OCI-LY1 (cell line): ENCODE measurements around the gene LAMB2.

Experiments used
- H2AFZ ChIP-seq: fragments of 200-600 bp; sonication (generic), shearing (Covaris generic); 2 replicates; pipeline ENCODE4 v1.6.0; 2014; ENCODE audit warnings: antibody characterized with exemption, mild to moderate bottlenecking, low read length
- H3F3A ChIP-seq: fragments of 200-600 bp; sonication (generic), shearing (Covaris generic); 2 replicates; pipeline ENCODE4 v1.6.0; 2014; ENCODE audit warnings: mild to moderate bottlenecking, antibody characterized with exemption, low read length, moderate library complexity; ENCODE audit not compliant: insufficient read depth
- H3K27ac ChIP-seq: fragments of 200-600 bp; sonication (generic); 2 replicates; pipeline ENCODE4 v1.5.1; 2014; ENCODE audit warnings: low read length, mixed run types, mild to moderate bottlenecking, low read depth; ENCODE audit not compliant: poor library complexity, severe bottlenecking
- H3K27me3 ChIP-seq: fragments of 200-600 bp; sonication (generic); 2 replicates; pipeline ENCODE4 v1.6.0; 2014; ENCODE audit warnings: antibody characterized with exemption, mild to moderate bottlenecking, low read length, moderate library complexity; ENCODE audit not compliant: insufficient read depth
- H3K36me3 ChIP-seq: fragments of 200-600 bp; sonication (generic); 2 replicates; pipeline ENCODE4 v1.6.1; 2014; ENCODE audit warnings: mild to moderate bottlenecking, antibody characterized with exemption, low read length, moderate library complexity, mixed read lengths; ENCODE audit not compliant: insufficient read depth
- H3K4me1 ChIP-seq: fragments of 200-600 bp; sonication (generic); 2 replicates; pipeline ENCODE4 v1.5.1; 2014; ENCODE audit warnings: mild to moderate bottlenecking, low read length, moderate library complexity; ENCODE audit not compliant: insufficient read depth, severe bottlenecking
- H3K4me2 ChIP-seq: fragments of 200-600 bp; sonication (generic), shearing (Covaris generic); 2 replicates; pipeline ENCODE4 v1.6.1; 2014; ENCODE audit warnings: low read length
- H3K4me3 ChIP-seq: fragments of 200-600 bp; sonication (generic); 2 replicates; pipeline ENCODE4 v1.5.1; 2014; ENCODE audit warnings: low read length, low read depth, mild to moderate bottlenecking, mixed read lengths; ENCODE audit not compliant: poor library complexity, severe bottlenecking
- H3K79me2 ChIP-seq: fragments of 200-600 bp; shearing (Covaris generic); 2 replicates; pipeline ENCODE4 v1.6.1; 2016; ENCODE audit warnings: mixed run types, low read length, mixed read lengths; ENCODE audit not compliant: insufficient read depth
- H3K9ac ChIP-seq: fragments of 200-600 bp; sonication (generic), shearing (Covaris generic); 2 replicates; pipeline ENCODE4 v1.6.1; 2014; ENCODE audit warnings: mild to moderate bottlenecking, low read length, mixed read lengths
- H3K9me2 ChIP-seq: fragments of 200-600 bp; sonication (generic), shearing (Covaris generic); 2 replicates; pipeline ENCODE4 v1.6.1; 2014; ENCODE audit warnings: low read depth, mild to moderate bottlenecking, low read length, mixed read lengths
- H3K9me3 ChIP-seq: fragments of 200-600 bp; shearing (Covaris generic); 2 replicates; pipeline ENCODE4 v1.6.1; 2014; ENCODE audit warnings: low read length, mixed read lengths
- H4K20me1 ChIP-seq: fragments of 200-600 bp; sonication (generic), shearing (Covaris generic); 2 replicates; pipeline ENCODE4 v1.6.0; 2016; ENCODE audit warnings: mild to moderate bottlenecking, low read length; ENCODE audit not compliant: insufficient read depth
- EZH2 ChIP-seq: fragments of 200-600 bp; sonication (generic), shearing (Covaris generic); IDR thresholded peaks from 2 replicates; pipeline ENCODE4 v1.8.0; 2017; ENCODE audit warnings: borderline replicate concordance, mixed run types, mild to moderate bottlenecking, antibody characterized with exemption, low read length, moderate library complexity, mixed read lengths
- TF ChIP-seq, protein P1 (sequence below): fragments of 200-600 bp; sonication (generic), shearing (Covaris generic); IDR thresholded peaks from 2 replicates; pipeline ENCODE4 v1.5.1; 2017; ENCODE audit warnings: mild to moderate bottlenecking, antibody characterized with exemption, low read length, moderate library complexity, mixed read lengths

The LAMB2 gene

DNA sequence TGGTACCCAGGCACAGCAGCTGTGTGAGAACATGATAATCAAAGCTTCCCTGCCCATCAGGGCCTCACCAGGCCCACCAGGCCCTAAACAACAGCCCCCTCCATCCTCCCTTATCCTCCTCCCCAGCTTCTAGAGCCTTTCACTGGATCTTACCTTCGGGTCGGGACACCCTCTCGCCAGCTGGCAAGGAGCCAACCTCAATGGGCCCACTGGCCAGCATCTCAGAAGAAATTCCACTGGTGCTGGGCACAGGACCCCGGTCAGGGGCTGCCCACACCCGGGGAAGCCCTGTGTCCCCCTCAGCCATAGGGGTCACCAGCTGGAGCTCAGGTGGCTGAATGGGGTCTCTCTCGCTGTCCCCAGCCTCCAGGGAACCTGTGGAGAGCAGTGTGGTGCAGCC, 21.5 kb downstream of the LAMB2 start:
- H2AFZ ChIP-seq: no peak overlapping the region
- no peak overlapping the region for H3K4me3 ChIP-seq
- H3K36me3 ChIP-seq: peaks cover 77% of the 10 kb centered on the region
- no peaks in the 10 kb centered on the region for H3K9me3 ChIP-seq
- no peaks in the 10 kb centered on the region for H3K79me2 ChIP-seq
- H3K4me1 ChIP-seq: no peaks in the 10 kb centered on the region
- TF ChIP-seq, protein P1, sequence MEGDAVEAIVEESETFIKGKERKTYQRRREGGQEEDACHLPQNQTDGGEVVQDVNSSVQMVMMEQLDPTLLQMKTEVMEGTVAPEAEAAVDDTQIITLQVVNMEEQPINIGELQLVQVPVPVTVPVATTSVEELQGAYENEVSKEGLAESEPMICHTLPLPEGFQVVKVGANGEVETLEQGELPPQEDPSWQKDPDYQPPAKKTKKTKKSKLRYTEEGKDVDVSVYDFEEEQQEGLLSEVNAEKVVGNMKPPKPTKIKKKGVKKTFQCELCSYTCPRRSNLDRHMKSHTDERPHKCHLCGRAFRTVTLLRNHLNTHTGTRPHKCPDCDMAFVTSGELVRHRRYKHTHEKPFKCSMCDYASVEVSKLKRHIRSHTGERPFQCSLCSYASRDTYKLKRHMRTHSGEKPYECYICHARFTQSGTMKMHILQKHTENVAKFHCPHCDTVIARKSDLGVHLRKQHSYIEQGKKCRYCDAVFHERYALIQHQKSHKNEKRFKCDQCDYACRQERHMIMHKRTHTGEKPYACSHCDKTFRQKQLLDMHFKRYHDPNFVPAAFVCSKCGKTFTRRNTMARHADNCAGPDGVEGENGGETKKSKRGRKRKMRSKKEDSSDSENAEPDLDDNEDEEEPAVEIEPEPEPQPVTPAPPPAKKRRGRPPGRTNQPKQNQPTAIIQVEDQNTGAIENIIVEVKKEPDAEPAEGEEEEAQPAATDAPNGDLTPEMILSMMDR: no peak
- H3K9ac ChIP-seq: no peak overlapping the region
- no peak overlapping the region for H3K27ac ChIP-seq
- no peaks in the 10 kb centered on the region for H3F3A ChIP-seq
- no peaks in the 10 kb centered on the region for H3K9me2 ChIP-seq
- no peaks in the 10 kb centered on the region for H3K27me3 ChIP-seq
- no peaks in the 10 kb centered on the region for H4K20me1 ChIP-seq
- no peak overlapping the region for H3K4me2 ChIP-seq

DNA sequence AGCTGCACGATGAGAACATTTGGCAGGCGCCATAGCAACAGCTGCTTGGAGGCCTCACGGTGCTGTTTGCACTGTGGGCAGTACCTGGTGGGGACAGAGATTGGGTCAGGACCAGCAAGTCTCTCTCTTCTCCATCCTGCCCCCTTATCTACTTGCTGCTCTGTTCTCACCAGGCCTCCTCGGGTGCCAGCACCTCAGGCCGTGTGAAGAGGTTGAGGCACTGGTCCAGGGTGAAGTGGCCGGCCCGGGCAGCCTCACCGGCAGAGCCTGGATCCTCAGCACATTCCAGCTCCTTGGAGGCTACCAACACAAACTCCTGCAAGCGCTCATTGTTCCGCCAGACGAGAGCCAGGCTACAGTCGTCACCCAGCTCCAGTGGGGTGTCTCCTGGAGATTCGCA, 22.1 kb downstream of the LAMB2 start:
- H3K4me2 ChIP-seq: no peak overlapping the region
- no peak overlapping the region for H2AFZ ChIP-seq
- no peaks in the 10 kb centered on the region for H3K79me2 ChIP-seq
- H3F3A ChIP-seq: no peaks in the 10 kb centered on the region
- H3K9me2 ChIP-seq: no peaks in the 10 kb centered on the region
- H3K27ac ChIP-seq: no peak overlapping the region
- H4K20me1 ChIP-seq: no peaks in the 10 kb centered on the region
- no peak for TF ChIP-seq EZH2
- TF ChIP-seq, protein P1: no peak
- peaks cover under 1% of the 10 kb centered on the region for H3K4me1 ChIP-seq
- H3K27me3 ChIP-seq: no peaks in the 10 kb centered on the region
- H3K36me3 ChIP-seq: peaks cover 71% of the 10 kb centered on the region
- no peaks in the 10 kb centered on the region for H3K9me3 ChIP-seq
- H3K9ac ChIP-seq: no peak overlapping the region
- no peak overlapping the region for H3K4me3 ChIP-seq

DNA sequence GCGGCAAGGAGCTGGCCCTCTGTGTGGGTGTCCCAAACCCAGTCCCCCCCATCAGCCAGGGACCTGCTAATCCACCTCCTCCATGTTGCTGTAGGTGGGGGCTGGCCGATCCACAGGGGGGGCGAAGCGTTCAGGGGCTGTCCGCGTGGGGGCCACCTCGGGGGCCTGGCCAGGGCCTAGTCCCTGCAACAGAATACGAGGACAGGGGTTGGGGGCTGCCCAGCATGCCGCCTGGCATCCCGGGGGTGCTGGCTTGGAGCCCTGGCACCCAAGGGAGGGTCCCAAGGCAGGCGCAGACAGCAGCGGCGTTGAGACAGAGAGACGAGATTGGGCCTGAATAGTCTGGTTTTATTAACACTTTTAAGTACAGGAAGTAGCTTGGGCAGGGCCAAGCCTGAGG, 24.5 kb downstream of the LAMB2 start:
- Histone ChIP-seq H3F3A (no peaks in the 10 kb centered on the region), H2AFZ (no peak overlapping the region), H4K20me1 (no peaks in the 10 kb centered on the region), H3K9me2 (no peaks in the 10 kb centered on the region), H3K4me2 (no peak overlapping the region), H3K27me3 (no peaks in the 10 kb centered on the region), H3K9ac (no peak overlapping the region), H3K36me3 (peaks cover 50% of the 10 kb centered on the region), H3K4me3 (no peak overlapping the region), H3K79me2 (peaks cover 8% of the 10 kb centered on the region; the same call in 1 of the 2 replicates), H3K9me3 (no peaks in the 10 kb centered on the region), H3K4me1 (peaks cover 17% of the 10 kb centered on the region), H3K27ac (no peak overlapping the region)
- TF ChIP-seq, protein P1: no peak
- no peak for TF ChIP-seq EZH2
